Measurements from ENCODE around the gene FNBP1.
"Not testable (repeated sequence)": the region's sequence is repeated elsewhere in the genome, so short reads cannot be mapped to it uniquely, and the experiment has no call there.

Gene FNBP1

GRCh38 chr9:129910628-129911567 lies 132.1 kb downstream of the FNBP1 start:
- no peak for DNase-seq

- DNase-seq: no peak
These were observed 133.1 kb downstream of the FNBP1 start for GRCh38 chr9:129909851-129910250.

GRCh38 chr9:129908906-129909305 lies 134.1 kb downstream of the FNBP1 start:
- no peak for DNase-seq

GRCh38 chr9:129907201-129907600 lies 135.8 kb downstream of the FNBP1 start:
- no peak for DNase-seq

DNA sequence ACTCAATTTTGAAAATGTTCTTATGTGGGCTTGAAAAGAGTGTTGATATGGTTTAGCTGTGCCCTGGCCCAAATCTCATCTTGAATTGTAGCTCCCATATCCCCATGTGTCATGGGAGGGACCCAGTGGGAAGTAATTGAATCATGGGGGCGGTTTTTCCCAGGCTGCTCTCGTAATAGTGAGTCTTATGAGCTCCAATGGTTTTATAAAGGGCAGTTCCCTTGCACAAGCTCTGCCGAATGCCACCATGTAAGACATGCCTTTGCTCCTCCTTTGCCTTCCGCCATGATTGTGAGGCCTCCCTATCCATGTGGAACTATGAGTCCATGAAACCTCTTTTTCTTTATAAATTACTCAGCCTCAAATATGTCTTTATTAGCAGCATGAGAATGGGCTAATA lies 136.7 kb downstream of the FNBP1 start:
- DNase-seq: no peak

- no peak for DNase-seq
These were observed 138.3 kb downstream of the FNBP1 start for GRCh38 chr9:129904734-129905133.

- DNase-seq: no peak
These were observed 140.3 kb downstream of the FNBP1 start for GRCh38 chr9:129902740-129903134.

DNA sequence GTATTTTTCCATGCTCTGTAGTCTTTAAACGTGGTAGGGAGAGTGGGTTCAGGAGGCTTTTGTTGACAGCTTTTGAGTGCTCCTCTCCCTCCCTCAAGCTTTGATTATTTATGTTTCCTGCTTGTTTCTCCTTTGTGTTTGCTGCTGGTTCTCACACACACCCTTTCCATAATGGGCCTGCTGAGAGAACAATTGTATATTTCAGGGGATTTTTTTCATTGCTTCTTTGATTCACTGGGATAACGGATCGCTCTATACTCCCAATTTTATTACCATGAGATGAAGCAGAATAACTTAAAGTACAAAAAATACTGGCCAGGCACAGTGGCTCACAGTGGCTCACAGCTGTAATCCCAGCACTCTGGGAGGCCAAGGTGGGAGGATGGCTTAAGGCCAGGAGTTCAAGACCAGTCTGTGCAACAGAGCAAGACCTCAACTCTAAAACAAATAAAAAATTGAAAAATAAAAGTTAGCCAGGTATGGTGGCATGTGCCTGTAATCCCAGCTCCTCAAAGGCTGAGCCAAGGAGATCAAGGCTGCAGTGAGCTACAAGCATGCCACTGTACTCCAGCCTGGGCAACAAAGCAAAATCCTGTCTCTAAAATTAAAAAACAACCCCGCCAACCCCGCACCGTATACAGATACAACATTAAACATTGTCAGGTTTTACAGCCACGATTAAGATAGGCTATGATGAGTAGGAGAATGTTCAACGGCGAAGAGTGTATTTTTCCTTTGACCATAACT lies 140.8 kb downstream of the FNBP1 start:
- DNase-seq: no peak

DNA sequence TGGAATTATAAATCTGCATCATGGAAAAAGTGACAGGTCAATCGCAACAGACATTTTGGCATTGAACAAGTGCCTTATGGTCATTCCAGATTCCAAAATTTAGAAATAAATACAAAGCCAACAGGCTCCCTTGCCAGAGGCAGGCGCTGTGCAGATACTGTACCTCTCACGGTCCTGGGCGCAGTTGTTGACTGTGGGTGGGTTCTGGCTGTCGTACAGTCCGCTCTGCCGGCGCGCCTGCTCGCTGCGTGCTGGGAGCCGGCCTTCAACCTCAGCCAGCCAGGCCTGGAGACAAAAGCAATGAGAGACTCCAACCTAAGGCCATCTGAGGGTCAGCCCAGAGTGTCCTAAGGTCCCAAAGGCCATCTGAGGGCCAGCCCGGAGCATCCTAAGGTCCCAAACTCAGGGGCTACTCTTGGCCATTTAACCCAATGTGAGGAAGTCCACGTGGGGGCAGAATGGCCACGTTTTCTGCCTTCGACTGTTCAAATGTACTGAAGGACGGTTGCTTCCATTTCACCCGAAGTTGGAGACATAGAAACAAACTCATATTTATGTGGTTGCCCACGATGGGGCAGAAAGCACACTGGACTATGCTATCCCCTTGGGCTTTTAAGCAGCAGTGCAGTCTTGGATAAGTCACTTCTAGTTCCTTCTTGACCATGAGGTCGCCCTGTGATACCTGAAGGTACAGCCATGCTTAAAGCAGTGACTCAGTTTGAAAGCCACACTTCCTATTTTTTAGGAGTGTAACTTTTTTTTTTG lies 142.5 kb downstream of the FNBP1 start:
- DNase-seq: no peak

DNA sequence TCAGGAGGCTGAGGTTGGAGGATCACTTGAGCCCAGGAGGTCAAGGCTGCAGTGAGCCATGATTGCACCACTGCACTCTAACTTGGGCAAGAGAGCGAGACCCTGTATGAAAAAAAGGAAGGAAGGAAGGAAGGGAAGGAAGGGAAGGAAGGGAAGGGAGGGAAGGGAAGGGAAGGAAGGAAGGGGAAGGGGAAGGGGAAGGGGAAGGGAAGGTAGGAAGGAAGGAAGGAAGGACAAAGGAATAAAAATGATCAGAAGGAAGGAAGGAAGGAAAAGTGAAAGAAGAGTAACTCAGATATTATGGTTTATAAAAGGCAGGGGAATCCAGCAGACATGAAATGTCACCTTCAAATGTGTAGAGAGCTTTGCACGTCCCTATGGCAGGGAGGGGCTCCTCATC lies 143.4 kb downstream of the FNBP1 start:
- DNase-seq: no peak

GRCh38 chr9:129898185-129898584 lies 144.8 kb downstream of the FNBP1 start:
- DNase-seq: no peak

GRCh38 chr9:129897263-129897662 lies 145.7 kb downstream of the FNBP1 start:
- DNase-seq: no peak

DNA sequence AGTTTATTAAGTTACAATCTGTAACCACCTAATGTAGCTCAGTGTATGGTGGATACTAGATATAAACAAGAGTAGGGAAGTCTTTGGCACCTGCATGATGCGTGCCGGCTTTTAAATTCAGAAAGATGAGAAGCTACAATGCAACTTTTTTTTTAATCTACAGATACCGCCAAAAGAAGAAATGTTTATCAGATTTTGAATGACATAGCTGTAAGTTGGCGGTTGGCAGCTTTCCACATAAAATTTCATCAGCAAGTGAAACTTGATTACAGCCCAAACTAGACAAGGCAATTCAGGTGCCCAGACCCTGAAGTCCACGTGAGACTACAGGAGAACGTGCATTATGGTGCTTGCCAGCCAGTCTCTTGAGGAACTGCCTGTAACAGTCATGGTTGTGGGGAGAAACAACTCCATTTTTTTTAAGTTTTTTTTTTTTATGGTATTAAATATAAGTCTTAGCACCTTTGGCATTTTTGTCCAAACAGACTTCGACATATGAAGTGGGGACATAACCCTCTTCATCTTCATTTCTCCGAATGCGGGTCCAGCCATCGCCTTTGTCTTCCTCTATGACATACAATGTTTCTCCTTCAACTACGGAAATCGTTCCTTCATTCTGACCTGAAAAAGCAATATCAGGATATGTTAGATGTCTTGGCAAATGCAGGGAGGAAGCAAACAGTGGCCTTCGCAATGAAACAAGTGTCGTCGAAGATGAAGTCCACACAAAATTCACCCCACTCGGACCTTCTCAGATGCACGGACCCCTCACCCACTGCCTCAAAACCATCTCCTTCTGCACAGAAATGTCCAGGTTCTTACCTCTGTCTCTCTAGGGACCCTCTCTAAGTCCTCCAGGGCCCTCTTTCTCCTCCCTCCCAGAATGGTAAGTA lies 147.4 kb downstream of the FNBP1 start:
- peak; percentile 40 for DNase-seq

GRCh38 chr9:129894120-129894823 lies 148.7 kb downstream of the FNBP1 start:
- DNase-seq: peak; percentile 29

GRCh38 chr9:129891569-129891968 lies 151.4 kb downstream of the FNBP1 start:
- no peak for DNase-seq

DNA sequence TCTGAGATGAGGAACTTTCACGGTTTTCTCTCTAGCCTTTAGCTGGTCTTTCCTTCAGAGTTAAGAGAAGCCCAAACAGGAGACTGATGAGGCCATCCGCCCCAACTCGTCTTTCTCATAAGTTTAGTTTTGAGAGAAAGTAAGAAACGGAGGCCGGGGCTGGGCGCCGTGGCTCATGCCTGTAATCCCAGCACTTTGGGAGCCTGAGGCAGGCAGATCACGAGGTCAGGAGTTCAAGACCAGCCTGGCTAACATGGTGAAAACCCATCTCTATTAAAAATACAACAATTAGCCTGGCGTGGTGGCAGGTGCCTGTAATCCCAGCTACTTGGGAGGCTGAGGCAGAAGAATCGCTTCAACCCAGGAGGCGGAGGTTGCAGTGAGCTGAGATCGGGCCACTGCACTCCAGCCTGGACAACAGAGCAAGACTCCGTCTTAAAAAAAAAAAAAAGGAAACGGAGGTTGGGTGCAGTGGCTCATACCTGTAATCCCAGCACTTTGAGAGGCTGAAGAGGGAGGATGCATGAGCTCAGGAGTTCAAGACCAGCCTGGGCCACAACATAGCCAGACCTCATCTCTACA lies 152.2 kb downstream of the FNBP1 start:
- not testable (repeated sequence) for DNase-seq

DNA sequence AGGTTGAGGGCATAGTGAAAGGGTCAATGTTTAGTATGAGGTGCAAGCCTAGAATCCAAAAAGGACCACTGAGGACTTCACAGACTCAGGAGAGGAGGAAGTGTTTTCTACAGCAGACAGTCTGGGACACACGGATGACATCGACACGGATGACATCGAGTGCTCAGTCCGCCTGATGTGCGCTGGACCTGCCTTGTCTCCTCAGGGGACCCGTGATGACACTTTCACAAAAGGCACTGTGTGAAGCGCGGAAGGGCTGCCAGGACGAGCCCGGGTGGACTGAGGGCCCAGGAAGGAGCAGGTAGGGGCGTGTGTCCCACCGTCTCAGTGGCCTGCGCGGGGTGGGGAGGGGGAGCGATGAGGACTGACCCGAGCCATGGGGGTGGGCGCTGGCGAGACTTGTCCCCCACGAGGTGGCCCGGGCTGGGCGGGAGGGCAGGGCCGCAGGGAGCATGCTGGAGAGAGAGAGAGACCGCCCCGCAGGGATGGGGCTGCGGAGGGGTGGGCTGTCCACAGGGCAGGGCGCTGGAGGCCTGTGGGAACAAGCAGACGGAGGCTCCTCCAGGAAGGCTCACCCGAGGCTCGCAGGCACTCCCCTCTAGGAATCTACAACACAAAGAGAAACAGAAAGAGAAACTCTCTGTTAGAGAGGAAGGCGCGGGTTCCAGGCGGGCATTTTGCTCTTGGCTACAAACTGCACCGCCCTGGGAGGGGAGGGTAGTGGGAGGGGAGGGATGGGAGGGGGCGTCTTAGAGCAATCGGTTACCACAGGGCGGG lies 152.9 kb downstream of the FNBP1 start:
- DNase-seq: peak; percentile 77

DNA sequence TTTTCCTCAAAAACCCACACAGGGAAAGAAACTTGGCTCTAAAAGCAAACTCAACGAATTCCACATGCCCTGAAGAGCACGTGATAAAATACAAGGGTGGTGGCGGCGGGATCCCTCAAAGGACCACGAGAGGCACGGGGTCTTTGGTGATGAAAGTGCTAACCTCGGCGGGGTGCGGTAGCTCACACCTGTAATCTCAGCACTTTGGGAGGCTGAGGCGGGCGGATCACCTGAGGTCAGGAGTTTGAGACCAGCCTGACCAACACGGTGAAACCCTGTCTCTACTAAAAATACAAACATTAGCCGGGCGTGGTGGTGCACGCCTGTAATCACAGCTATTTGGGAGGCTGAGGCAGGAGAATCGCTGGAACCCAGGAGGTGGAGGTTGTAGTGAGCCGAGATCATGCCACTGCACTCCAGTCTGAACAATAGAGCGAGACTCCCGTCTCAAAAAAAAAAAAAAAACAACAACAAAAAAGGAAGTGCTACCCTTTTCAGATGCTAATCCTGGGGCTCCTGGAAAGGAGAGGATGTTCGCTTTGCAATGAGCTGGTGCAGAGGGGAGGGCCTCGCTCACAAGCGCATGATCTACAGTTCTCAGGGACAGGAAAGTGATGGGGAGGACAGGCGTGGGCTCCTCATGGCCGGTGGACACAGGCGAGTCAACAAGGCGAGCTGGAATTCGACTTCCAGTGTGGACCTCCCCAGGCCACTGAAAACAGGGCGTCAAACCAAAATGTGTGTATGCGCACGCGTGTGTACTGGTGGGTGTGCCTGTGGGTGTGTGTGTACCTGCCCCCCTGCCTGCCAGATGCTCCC lies 153.7 kb downstream of the FNBP1 start:
- DNase-seq: peak; percentile 34

Data from activated naive CD4-positive, alpha-beta T cell treated with Interleukin-2 at 50 U/mL for 16 hours (primary cell).